Upper lobe of left lung (tissue), 4 donors: ENCODE data around the gene DZIP1.

Source experiments
- CTCF ChIP-seq, 6 experiments: fragments of 450-650 bp in 4 of 6; fragments of 200-600 bp in 2 of 6; sonication (generic) in 2 of 6; IDR thresholded peaks; one replicate each; pipeline ENCODE4 v1.5.1; 2016 to 2019; ENCODE audit warnings: antibody characterized with exemption in 6 of 6
- EP300 ChIP-seq, 4 donors: sonication (generic); formaldehyde crosslinking; IDR thresholded peaks; one replicate each; pipeline ENCODE4 v1.5.1; 2017; ENCODE audit warnings: antibody characterized with exemption in 4 of 4, control low read depth in 2 of 4
- POLR2A ChIP-seq, 4 donors: fragments of 450-650 bp; IDR thresholded peaks; one replicate each; pipeline ENCODE4 v1.5.1; 2016 to 2017; ENCODE audit warnings: antibody characterized with exemption in 4 of 4, mild to moderate bottlenecking in 2 of 4

- no peak for TF ChIP-seq CTCF (IDR thresholded peaks at IDR 0.05)
- no peak for TF ChIP-seq POLR2A (IDR thresholded peaks at IDR 0.05)
- no peak for TF ChIP-seq EP300 (IDR thresholded peaks at IDR 0.05)
Observed at GRCh38 chr13:95596701-95597100, 47.8 kb downstream of the DZIP1 start.
